ENCODE data around the gene ZNF84.

- TF ChIP-seq CTCF (conservative IDR thresholded peaks at IDR 0.05; ENCODE audit: low read depth, low read length): no peak
- no peak for TF ChIP-seq EZH2 (IDR thresholded peaks at IDR 0.05; ENCODE audit: borderline replicate concordance, low read depth, low read length, poor library complexity, severe bottlenecking)
Observed at GRCh38 chr12:133061954-133062353, 24.6 kb downstream of the ZNF84 start.

All from A673 (cell line).